HEK293T (cell line): Measurements from ENCODE around the gene CTNNBL1.

Source experiments
- FOXK2 ChIP-seq: fragments of 450-650 bp; IDR thresholded peaks from 2 replicates; pipeline ENCODE4 v1.6.1; 2016; ENCODE audit warnings: mild to moderate bottlenecking
- NFRKB ChIP-seq: fragments of 450-650 bp; IDR thresholded peaks from 2 replicates; pipeline ENCODE4 v1.6.1; 2016; ENCODE audit warnings: mild to moderate bottlenecking, moderate library complexity
- SP1 ChIP-seq: fragments of 450-650 bp; IDR thresholded peaks from 2 replicates; pipeline ENCODE4 v1.6.1; 2017
- SUZ12 ChIP-seq: fragments of 450-650 bp; IDR thresholded peaks from 2 replicates; pipeline ENCODE4 v1.6.1; 2016; ENCODE audit warnings: mild to moderate bottlenecking
- TARDBP ChIP-seq: fragments of 450-650 bp; IDR thresholded peaks from 2 replicates; pipeline ENCODE4 v1.6.1; 2016

DNA sequence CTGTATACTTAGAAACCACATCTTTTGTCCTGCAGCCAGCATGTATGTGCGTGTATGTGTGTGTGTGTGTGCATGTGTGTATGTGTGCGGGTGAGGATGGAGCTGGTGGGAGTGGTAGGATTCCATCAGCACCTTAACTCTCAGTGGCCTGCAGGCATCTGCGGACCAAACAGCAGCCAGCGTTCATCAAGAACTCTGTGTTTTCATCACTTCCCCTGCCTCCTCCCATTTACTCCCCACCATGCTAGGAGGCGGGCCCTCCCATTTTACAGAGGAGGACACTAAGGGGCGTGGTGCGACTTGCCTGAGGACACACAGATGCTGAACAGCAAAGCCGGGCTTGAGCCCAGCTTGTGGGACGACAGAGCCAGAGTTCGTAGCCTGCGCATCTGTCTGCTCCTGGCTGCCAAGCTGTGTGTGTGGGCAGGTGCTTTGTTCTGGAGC is 218.0 kb downstream of the CTNNBL1 start:
- TF ChIP-seq FOXK2 = no peak
- TF ChIP-seq SUZ12 = no peak
- no peak for TF ChIP-seq NFRKB
- TF ChIP-seq TARDBP = no peak
- no peak for TF ChIP-seq SP1
